Measurements from ENCODE around the gene SLC6A12. TPM values are rescaled to one million over a fixed set of nuclear protein-coding genes. Genes with fewer than 3 reads are reported as not detected.

The SLC6A12 gene
- total RNA-seq, 1 experiment from 2014 or later: not detected

DNA sequence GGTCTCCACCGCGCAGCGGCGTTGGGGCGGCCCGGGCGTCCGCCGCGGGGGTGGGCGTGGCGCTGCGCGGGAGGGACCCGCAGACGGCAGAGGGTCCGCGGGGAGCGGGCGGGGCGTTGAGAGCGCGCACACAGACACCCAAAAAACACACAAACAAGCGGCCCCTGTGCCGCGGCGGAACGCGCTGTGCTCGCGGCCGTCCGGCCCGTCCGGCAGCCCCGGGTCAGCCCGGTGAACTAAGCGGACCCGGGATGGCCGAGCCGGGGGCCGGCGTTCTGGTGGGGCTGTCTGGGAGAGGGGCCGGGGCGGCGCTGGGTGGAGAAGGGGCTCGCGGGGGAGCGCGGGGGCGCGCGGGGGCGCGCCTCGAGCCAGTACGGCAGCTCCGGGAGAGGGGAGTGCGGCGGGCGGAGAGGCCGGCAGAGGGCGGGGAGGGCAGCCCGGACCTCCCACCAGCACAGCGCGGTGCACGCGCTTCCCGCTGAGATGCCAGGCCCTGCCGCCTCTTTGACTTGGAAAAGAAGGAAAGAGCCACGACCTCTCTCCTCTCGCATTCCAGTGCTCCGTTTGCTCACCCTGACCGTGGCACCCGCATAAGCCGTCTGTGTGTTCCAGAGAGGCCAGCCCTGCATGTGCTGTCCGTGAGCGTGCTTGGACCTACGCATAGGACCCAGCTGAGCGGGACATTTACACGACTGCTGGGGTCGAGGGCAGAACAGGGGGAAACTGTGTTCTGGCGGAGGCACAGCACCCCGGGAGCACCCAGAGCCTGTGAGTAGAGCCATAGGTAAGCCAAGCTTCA, 10.3 kb downstream of the SLC6A12 start:
- no peaks in the 10 kb centered on the region for H3K36me3 ChIP-seq (ENCODE audit: insufficient read depth, low read length)
- no peaks in the 10 kb centered on the region for H3K9me3 ChIP-seq (ENCODE audit: low read length)
- no peaks in the 10 kb centered on the region for H3K4me1 ChIP-seq (ENCODE audit: low read length)
- no peak for DNase-seq
- H3K79me2 ChIP-seq (ENCODE audit: low read length): no peaks in the 10 kb centered on the region
- no peaks in the 10 kb centered on the region for H4K20me1 ChIP-seq (ENCODE audit: insufficient read depth, low read depth, low read length)
- H3K9ac ChIP-seq (ENCODE audit: low read length): no peak overlapping the region
- no peak overlapping the region for H3K27ac ChIP-seq (ENCODE audit: low read length)
- H3K4me3 ChIP-seq (ENCODE audit: low read length): no peak overlapping the region
- H2AFZ ChIP-seq (ENCODE audit: low read length): no peak overlapping the region
- no peaks in the 10 kb centered on the region for H3K27me3 ChIP-seq (ENCODE audit: low read length)
- H3K4me2 ChIP-seq (ENCODE audit: low read depth, low read length, poor library complexity, severe bottlenecking): no peak overlapping the region
- H3K9me2 ChIP-seq (replicated peaks; ENCODE audit: insufficient read depth, low read length): no peaks in the 10 kb centered on the region

DNA sequence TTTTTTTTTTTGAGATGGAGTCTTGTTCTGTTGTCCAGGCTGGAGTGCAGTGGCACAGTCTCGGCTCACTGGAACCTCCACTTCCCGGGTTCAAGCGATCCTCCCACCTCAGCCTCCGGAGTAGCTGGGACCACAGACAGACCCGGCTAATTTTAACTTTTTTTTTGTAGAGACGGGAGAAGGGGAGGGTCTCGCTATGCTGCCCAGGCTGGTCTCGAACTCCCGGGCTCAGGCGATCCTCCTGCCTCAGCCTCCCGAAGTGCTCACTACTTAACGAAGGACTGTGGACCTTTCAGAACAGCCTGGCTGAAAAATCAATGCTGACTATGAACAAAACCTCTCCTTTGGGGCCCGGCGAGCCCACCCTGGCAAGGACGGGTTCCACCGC, 10.9 kb downstream of the SLC6A12 start:
- Histone ChIP-seq H2AFZ (ENCODE audit: low read length) (no peak overlapping the region), H3K27ac (ENCODE audit: low read length) (no peak overlapping the region), H3K9me2 (replicated peaks; ENCODE audit: insufficient read depth, low read length) (no peaks in the 10 kb centered on the region), H3K4me3 (ENCODE audit: low read length) (no peak overlapping the region), H3K36me3 (ENCODE audit: insufficient read depth, low read length) (no peaks in the 10 kb centered on the region), H3K4me2 (ENCODE audit: low read depth, low read length, poor library complexity, severe bottlenecking) (no peak overlapping the region), H3K79me2 (ENCODE audit: low read length) (no peaks in the 10 kb centered on the region), H3K9me3 (ENCODE audit: low read length) (no peaks in the 10 kb centered on the region), H3K9ac (ENCODE audit: low read length) (no peak overlapping the region), H4K20me1 (ENCODE audit: insufficient read depth, low read depth, low read length) (no peaks in the 10 kb centered on the region), H3K27me3 (ENCODE audit: low read length) (no peaks in the 10 kb centered on the region), H3K4me1 (ENCODE audit: low read length) (no peaks in the 10 kb centered on the region)
- no peak for DNase-seq

DNA sequence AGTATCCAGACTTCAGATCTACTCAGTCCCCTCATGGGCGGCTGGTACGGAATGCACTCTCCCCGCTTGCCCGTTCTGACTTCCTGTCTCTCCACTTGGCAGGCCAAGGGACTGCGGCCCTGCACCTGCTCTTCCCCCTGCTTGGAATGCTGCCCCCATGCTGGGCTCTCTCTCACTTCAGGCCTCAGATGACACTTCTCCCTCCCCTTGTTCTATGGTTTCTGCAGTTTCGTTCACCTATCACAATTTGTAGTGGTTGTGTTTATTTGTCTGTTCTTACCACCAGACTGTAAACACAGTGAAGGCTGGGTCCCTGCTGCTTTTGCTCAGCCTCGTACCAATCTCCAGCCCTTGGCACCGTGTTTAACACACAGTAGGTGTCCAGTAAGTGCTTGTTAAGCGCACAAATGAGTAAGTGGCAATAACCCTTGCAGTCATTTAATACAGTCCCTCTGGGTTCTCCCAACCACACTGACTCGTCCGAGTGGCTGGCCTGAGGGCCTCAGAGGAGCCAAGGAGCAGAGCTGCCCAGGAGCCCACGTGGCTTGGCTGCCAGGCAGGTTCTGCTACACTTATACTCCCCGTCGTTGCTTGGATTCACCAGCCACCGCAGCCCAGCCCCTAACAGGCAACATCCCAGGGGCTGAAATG, 11.8 kb downstream of the SLC6A12 start:
- H3K36me3 ChIP-seq (ENCODE audit: insufficient read depth, low read length): no peaks in the 10 kb centered on the region

GRCh38 chr12:201361-201760, 12.6 kb downstream of the SLC6A12 start:
- H3K9me3 ChIP-seq (ENCODE audit: low read length): no peaks in the 10 kb centered on the region
- H3K4me2 ChIP-seq (ENCODE audit: low read depth, low read length, poor library complexity, severe bottlenecking): no peak overlapping the region
- no peaks in the 10 kb centered on the region for H3K27me3 ChIP-seq (ENCODE audit: low read length)
- no peaks in the 10 kb centered on the region for H3K79me2 ChIP-seq (ENCODE audit: low read length)
- no peak for DNase-seq
- no peaks in the 10 kb centered on the region for H3K4me1 ChIP-seq (ENCODE audit: low read length)
- no peak overlapping the region for H2AFZ ChIP-seq (ENCODE audit: low read length)
- H3K27ac ChIP-seq (ENCODE audit: low read length): no peak overlapping the region
- H3K9me2 ChIP-seq (replicated peaks; ENCODE audit: insufficient read depth, low read length): no peaks in the 10 kb centered on the region
- no peaks in the 10 kb centered on the region for H4K20me1 ChIP-seq (ENCODE audit: insufficient read depth, low read depth, low read length)
- no peak overlapping the region for H3K4me3 ChIP-seq (ENCODE audit: low read length)
- H3K36me3 ChIP-seq (ENCODE audit: insufficient read depth, low read length): no peaks in the 10 kb centered on the region
- H3K9ac ChIP-seq (ENCODE audit: low read length): no peak overlapping the region

More for the DNA sequence above, 11.8 kb downstream of the SLC6A12 start:
- Histone ChIP-seq H3K79me2 (ENCODE audit: low read length) (no peaks in the 10 kb centered on the region), H3K9me2 (replicated peaks; ENCODE audit: insufficient read depth, low read length) (no peaks in the 10 kb centered on the region), H3K4me2 (ENCODE audit: low read depth, low read length, poor library complexity, severe bottlenecking) (no peak overlapping the region), H3K9ac (ENCODE audit: low read length) (no peak overlapping the region), H3K27me3 (ENCODE audit: low read length) (no peaks in the 10 kb centered on the region), H4K20me1 (ENCODE audit: insufficient read depth, low read depth, low read length) (no peaks in the 10 kb centered on the region), H3K27ac (ENCODE audit: low read length) (no peak overlapping the region), H3K9me3 (ENCODE audit: low read length) (no peaks in the 10 kb centered on the region), H3K4me1 (ENCODE audit: low read length) (no peaks in the 10 kb centered on the region), H3K4me3 (ENCODE audit: low read length) (no peak overlapping the region), H2AFZ (ENCODE audit: low read length) (no peak overlapping the region)
- no peak for DNase-seq

GRCh38 chr12:198705-199104, 15.3 kb downstream of the SLC6A12 start:
- no peaks in the 10 kb centered on the region for H3K79me2 ChIP-seq (ENCODE audit: low read length)
- no peaks in the 10 kb centered on the region for H3K4me1 ChIP-seq (ENCODE audit: low read length)
- H3K27me3 ChIP-seq (ENCODE audit: low read length): no peaks in the 10 kb centered on the region
- no peak overlapping the region for H2AFZ ChIP-seq (ENCODE audit: low read length)
- DNase-seq: no peak
- H3K9me2 ChIP-seq (replicated peaks; ENCODE audit: insufficient read depth, low read length): no peaks in the 10 kb centered on the region
- H4K20me1 ChIP-seq (ENCODE audit: insufficient read depth, low read depth, low read length): no peaks in the 10 kb centered on the region
- no peak overlapping the region for H3K27ac ChIP-seq (ENCODE audit: low read length)
- H3K4me2 ChIP-seq (ENCODE audit: low read depth, low read length, poor library complexity, severe bottlenecking): no peak overlapping the region
- no peaks in the 10 kb centered on the region for H3K36me3 ChIP-seq (ENCODE audit: insufficient read depth, low read length)
- H3K9me3 ChIP-seq (ENCODE audit: low read length): no peaks in the 10 kb centered on the region
- H3K4me3 ChIP-seq (ENCODE audit: low read length): no peak overlapping the region
- no peak overlapping the region for H3K9ac ChIP-seq (ENCODE audit: low read length)

DNA sequence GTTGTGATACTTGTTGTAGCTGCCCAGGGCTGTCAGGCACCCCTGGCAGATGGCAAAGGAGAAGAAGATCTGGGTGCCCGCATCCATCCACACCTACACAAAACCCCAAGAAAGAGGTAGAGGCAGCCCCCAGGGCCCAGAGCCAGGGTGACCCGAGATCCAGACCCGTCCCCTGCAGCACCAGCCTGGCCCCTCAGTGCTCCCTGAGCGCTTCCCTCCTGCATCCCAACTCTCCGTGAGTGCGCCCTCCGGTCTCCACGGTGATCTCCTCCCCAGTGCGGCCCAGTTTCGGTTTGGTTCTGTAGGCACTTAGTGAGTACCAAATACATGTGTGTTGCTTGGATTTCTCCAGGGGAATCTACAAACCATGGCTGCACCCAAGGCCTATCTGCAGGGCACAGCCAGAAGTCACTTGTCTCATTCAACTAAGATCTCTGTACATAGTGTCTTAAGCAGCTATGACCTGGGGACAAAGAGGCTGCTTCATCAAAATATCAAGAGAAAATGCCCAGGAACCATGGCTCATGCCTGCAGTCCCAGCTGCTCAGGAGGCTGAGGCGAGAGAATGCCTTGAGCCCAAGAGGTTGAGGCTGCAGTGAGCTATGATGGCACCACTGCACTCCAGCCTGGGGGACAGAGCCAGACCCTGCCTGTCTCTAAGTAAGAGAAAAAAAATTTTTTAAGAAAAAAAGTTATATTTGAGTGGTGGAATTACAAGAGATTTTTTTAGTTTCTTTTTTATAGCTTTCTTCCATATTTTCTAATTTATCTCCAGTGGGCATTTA, 15.9 kb downstream of the SLC6A12 start:
- Histone ChIP-seq H3K9me2 (replicated peaks; ENCODE audit: insufficient read depth, low read length) (no peaks in the 10 kb centered on the region), H3K27me3 (ENCODE audit: low read length) (no peaks in the 10 kb centered on the region), H4K20me1 (ENCODE audit: insufficient read depth, low read depth, low read length) (no peaks in the 10 kb centered on the region), H3K9me3 (ENCODE audit: low read length) (no peaks in the 10 kb centered on the region), H3K4me2 (ENCODE audit: low read depth, low read length, poor library complexity, severe bottlenecking) (no peak overlapping the region), H3K9ac (ENCODE audit: low read length) (no peak overlapping the region), H3K36me3 (ENCODE audit: insufficient read depth, low read length) (no peaks in the 10 kb centered on the region), H3K4me3 (ENCODE audit: low read length) (no peak overlapping the region), H2AFZ (ENCODE audit: low read length) (no peak overlapping the region), H3K27ac (ENCODE audit: low read length) (no peak overlapping the region), H3K79me2 (ENCODE audit: low read length) (no peaks in the 10 kb centered on the region), H3K4me1 (ENCODE audit: low read length) (no peaks in the 10 kb centered on the region)
- DNase-seq: no peak

DNA sequence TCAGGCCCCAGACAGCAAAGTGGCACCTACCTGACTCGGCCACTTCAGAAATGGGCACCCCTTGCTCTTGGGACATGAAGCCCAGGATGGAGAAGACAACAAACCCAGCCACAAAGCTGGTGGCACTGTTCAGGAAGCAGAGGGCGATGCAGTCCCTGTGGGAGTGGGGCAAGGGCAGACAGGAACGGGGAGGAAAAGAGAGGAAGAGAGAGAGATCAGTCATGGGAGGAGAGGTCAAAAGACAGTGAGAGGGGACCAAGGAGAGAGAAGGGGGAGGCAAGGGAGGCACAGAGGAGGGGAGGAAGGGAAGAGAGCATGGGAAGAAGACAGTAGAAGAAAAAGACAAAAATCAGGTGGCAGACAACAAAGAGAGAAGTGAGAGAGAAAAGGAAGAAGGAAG, 16.6 kb downstream of the SLC6A12 start:
- Histone ChIP-seq H3K27me3 (ENCODE audit: low read length) (no peaks in the 10 kb centered on the region), H3K4me3 (ENCODE audit: low read length) (no peak overlapping the region), H3K9ac (ENCODE audit: low read length) (no peak overlapping the region), H3K27ac (ENCODE audit: low read length) (no peak overlapping the region), H4K20me1 (ENCODE audit: insufficient read depth, low read depth, low read length) (no peaks in the 10 kb centered on the region), H3K9me2 (replicated peaks; ENCODE audit: insufficient read depth, low read length) (no peaks in the 10 kb centered on the region), H2AFZ (ENCODE audit: low read length) (no peak overlapping the region), H3K4me2 (ENCODE audit: low read depth, low read length, poor library complexity, severe bottlenecking) (no peak overlapping the region), H3K79me2 (ENCODE audit: low read length) (no peaks in the 10 kb centered on the region), H3K4me1 (ENCODE audit: low read length) (no peaks in the 10 kb centered on the region), H3K36me3 (ENCODE audit: insufficient read depth, low read length) (no peaks in the 10 kb centered on the region), H3K9me3 (ENCODE audit: low read length) (no peaks in the 10 kb centered on the region)
- no peak for DNase-seq

DNA sequence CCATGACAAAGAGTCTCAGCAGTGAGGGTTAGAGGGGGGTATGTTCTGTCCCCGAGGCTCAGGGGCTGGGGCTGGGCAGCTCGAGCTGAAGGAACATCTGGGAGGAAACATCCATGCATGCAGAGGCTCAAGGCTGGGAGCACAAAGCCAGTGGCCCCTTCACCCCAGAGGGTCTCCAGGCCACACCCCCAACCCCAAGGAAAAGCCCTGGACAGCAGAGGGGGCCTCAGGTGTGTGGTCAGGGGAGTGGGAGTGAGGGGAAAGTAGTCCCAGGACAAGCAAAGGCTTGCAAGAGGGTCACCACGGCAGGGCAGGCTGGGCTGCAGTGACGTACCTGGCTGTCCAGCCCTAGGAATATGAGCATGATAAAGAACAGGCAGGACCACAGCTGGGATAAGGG, 17.5 kb downstream of the SLC6A12 start:
- no peaks in the 10 kb centered on the region for H3K79me2 ChIP-seq (ENCODE audit: low read length)
- no peaks in the 10 kb centered on the region for H3K27me3 ChIP-seq (ENCODE audit: low read length)
- no peaks in the 10 kb centered on the region for H3K36me3 ChIP-seq (ENCODE audit: insufficient read depth, low read length)
- no peak overlapping the region for H3K4me2 ChIP-seq (ENCODE audit: low read depth, low read length, poor library complexity, severe bottlenecking)
- H3K9me3 ChIP-seq (ENCODE audit: low read length): no peaks in the 10 kb centered on the region
- H2AFZ ChIP-seq (ENCODE audit: low read length): no peak overlapping the region
- no peaks in the 10 kb centered on the region for H3K4me1 ChIP-seq (ENCODE audit: low read length)
- no peak overlapping the region for H3K4me3 ChIP-seq (ENCODE audit: low read length)
- H3K9ac ChIP-seq (ENCODE audit: low read length): no peak overlapping the region
- DNase-seq: no peak
- H3K9me2 ChIP-seq (replicated peaks; ENCODE audit: insufficient read depth, low read length): no peaks in the 10 kb centered on the region
- no peak overlapping the region for H3K27ac ChIP-seq (ENCODE audit: low read length)
- H4K20me1 ChIP-seq (ENCODE audit: insufficient read depth, low read depth, low read length): no peaks in the 10 kb centered on the region
